Thymus (tissue), 11 donors: ENCODE data around the gene HACE1. TPM values are rescaled to one million over a fixed set of nuclear protein-coding genes. Genes with fewer than 3 reads are reported as not detected.
"Not testable (repeated sequence)": the region's sequence is repeated elsewhere in the genome, so short reads cannot be mapped to it uniquely, and the experiment has no call there.

ENCODE experiments used
- DNase-seq, 9 donors: peaks; one replicate each; pipeline ENCODE4 v3.0.0-alpha.2; 2013; ENCODE audit warnings: low spot score in 9 of 9, low read depth in 6 of 9, missing footprints in 1 of 9
- H3K27ac ChIP-seq, 2 donors: one replicate each; pipeline ENCODE4 v1.5.1; 2013; ENCODE audit warnings: control low read depth in 1 of 2, low read depth in 1 of 2, low read length in 1 of 2, mild to moderate bottlenecking in 1 of 2, moderate library complexity in 1 of 2
- H3K27me3 ChIP-seq, 2 donors: one replicate each; pipeline ENCODE4 v1.5.1; 2013; ENCODE audit warnings: low read length in 1 of 2; ENCODE audit not compliant: control insufficient read depth in 2 of 2, insufficient read depth in 1 of 2
- H3K36me3 ChIP-seq, 2 donors: one replicate each; pipeline ENCODE4 v1.5.1; 2013; ENCODE audit warnings: low read length in 1 of 2, mild to moderate bottlenecking in 1 of 2, moderate library complexity in 1 of 2; ENCODE audit not compliant: control insufficient read depth in 2 of 2, insufficient read depth in 2 of 2
- H3K4me1 ChIP-seq, 2 donors: one replicate each; pipeline ENCODE4 v1.5.1; 2013; ENCODE audit warnings: low read length in 2 of 2; ENCODE audit not compliant: control insufficient read depth in 2 of 2, insufficient read depth in 2 of 2
- H3K4me3 ChIP-seq, 2 donors: one replicate each; pipeline ENCODE4 v1.5.1; 2013; ENCODE audit warnings: low read length in 2 of 2, control low read depth in 1 of 2, mild to moderate bottlenecking in 1 of 2
- H3K9me3 ChIP-seq, 2 donors: one replicate each; pipeline ENCODE4 v1.5.1; 2013; ENCODE audit warnings: low read length in 1 of 2, mild to moderate bottlenecking in 1 of 2; ENCODE audit not compliant: control insufficient read depth in 2 of 2, insufficient read depth in 1 of 2
- WGBS: extraction: QIAGEN DNeasy Blood & Tissue Kit; methylation state at CpG from one replicate; pipeline ENCODE4 v1.1.7; 2013; 5-methylcytosine and 5-hydroxymethylcytosine counted together
- polyA plus RNA-seq: library from polyadenylated mRNA; stranded (reverse); fragments of 200-250 nt; gene quantifications from one replicate; pipeline ENCODE4 v1.2.3, GENCODE V29; 2013
- total RNA-seq: library from RNA; stranded (reverse); fragments of 120-200 nt; gene quantifications from one replicate; pipeline ENCODE4 v1.2.4, GENCODE V29; 2013
- donor health status: healthy.

The HACE1 gene
- total and polyA plus RNA-seq, 2 donors, result 9.9 to 17.3 TPM

GRCh38 chr6:104771258-104771832 is 88.4 kb downstream of the HACE1 start:
- Histone ChIP-seq H3K4me3 (no peak overlapping the region), H3K4me1 (no peaks in the 10 kb centered on the region), H3K36me3 (no peaks in the 10 kb centered on the region), H3K9me3 (no peaks in the 10 kb centered on the region), H3K27ac (no peak overlapping the region), H3K27me3 (no peaks in the 10 kb centered on the region)
- 70% methylated on average over 2 of the region's 2 CpGs for WGBS
- peak in 5 of 9 donors; percentile 8 to 51 (median 19) for DNase-seq

DNA sequence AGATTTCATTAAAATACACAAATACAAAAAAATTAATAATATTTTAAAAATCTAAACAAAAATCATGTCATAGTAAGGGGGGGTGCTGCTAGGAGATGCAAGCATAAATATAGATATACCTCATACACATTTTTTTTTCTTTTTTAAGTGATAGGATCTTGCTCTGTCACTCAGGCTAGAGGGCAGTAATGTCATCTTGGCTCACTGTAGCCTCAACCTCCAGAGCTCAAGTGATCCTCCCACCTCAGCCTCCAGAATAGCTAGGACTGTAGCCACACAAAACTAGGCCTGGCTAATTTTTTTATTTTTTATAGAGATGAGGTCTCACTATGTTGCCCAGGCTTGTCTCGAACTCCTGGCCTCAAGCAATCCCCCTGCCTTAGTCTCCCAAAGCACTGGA is 90.8 kb downstream of the HACE1 start:
- H3K27ac ChIP-seq, result no peak overlapping the region
- H3K9me3 ChIP-seq, result no peaks in the 10 kb centered on the region
- peaks cover 0 to 6% of the 10 kb centered on the region in 2 donors for H3K36me3 ChIP-seq
- H3K4me1 ChIP-seq, result no peaks in the 10 kb centered on the region
- H3K4me3 ChIP-seq, result no peak overlapping the region
- WGBS, result 96% methylated on average over 1 of the region's 1 CpG
- no peak for DNase-seq
- no peaks in the 10 kb centered on the region for H3K27me3 ChIP-seq

DNA sequence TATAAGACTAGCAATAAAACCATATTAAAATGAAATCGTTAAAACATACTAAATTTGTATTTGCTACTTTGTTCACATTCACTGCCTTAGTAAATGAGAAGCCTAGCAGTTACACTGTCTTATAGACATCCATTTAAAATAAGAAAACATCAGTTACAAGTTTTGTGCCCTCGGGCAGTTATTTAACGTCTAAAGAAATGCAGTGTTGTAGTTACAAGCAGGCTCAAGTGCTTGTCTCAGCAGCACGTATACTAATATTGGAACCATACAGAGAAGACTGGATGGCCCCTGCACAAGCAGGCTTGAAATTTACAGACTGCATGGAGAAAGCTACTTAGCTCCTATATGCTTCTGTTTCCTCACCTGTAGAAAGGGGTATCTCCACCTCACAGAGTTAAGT is 93.1 kb downstream of the HACE1 start:
- Histone ChIP-seq H3K27ac (no peak overlapping the region), H3K27me3 (no peaks in the 10 kb centered on the region), H3K36me3 (peaks cover 0 to 6% of the 10 kb centered on the region in 2 donors), H3K9me3 (no peaks in the 10 kb centered on the region), H3K4me1 (no peaks in the 10 kb centered on the region), H3K4me3 (no peak overlapping the region)
- no peak for DNase-seq
- 98% methylated on average over 4 of the region's 4 CpGs for WGBS

- Histone ChIP-seq H3K27ac (no peak overlapping the region), H3K9me3 (peaks cover 0 to 11% of the 10 kb centered on the region in 2 donors), H3K4me3 (no peak overlapping the region), H3K36me3 (peaks cover 6 to 11% of the 10 kb centered on the region in 2 donors), H3K27me3 (no peaks in the 10 kb centered on the region), H3K4me1 (no peaks in the 10 kb centered on the region)
- DNase-seq, result no peak
- 97% methylated on average over 1 of the region's 1 CpG for WGBS
These were observed 104.8 kb downstream of the HACE1 start for GRCh38 chr6:104754788-104755409.

- H3K4me3 ChIP-seq, result no peak overlapping the region
- 100% methylated on average over 2 of the region's 2 CpGs for WGBS
- no peaks in the 10 kb centered on the region for H3K27me3 ChIP-seq
- H3K9me3 ChIP-seq, result peaks cover 0 to 11% of the 10 kb centered on the region in 2 donors
- peaks cover 6 to 11% of the 10 kb centered on the region in 2 donors for H3K36me3 ChIP-seq
- no peak overlapping the region for H3K27ac ChIP-seq
- no peaks in the 10 kb centered on the region for H3K4me1 ChIP-seq
- DNase-seq, result no peak
These were observed 106.5 kb downstream of the HACE1 start for GRCh38 chr6:104753251-104753650.

- H3K4me3 ChIP-seq, result no peak overlapping the region
- no peaks in the 10 kb centered on the region for H3K9me3 ChIP-seq
- H3K27ac ChIP-seq, result no peak overlapping the region
- H3K27me3 ChIP-seq, result no peaks in the 10 kb centered on the region
- no peaks in the 10 kb centered on the region for H3K4me1 ChIP-seq
- peaks cover 3 to 6% of the 10 kb centered on the region in 2 donors for H3K36me3 ChIP-seq
- 100% methylated on average over 2 of the region's 2 CpGs for WGBS
- DNase-seq, result no peak
These were observed 109.3 kb downstream of the HACE1 start for GRCh38 chr6:104750449-104750848.

GRCh38 chr6:104739124-104739523 is 120.6 kb downstream of the HACE1 start:
- DNase-seq, H3K36me3 ChIP-seq, H3K9me3 ChIP-seq, H3K4me1 ChIP-seq, H3K4me3 ChIP-seq, H3K27me3 ChIP-seq, H3K27ac ChIP-seq: not testable (repeated sequence)
- over 99% methylated on average over 3 of the region's 3 CpGs for WGBS

GRCh38 chr6:104737567-104737966 is 122.2 kb downstream of the HACE1 start:
- H3K4me1 ChIP-seq, H3K4me3 ChIP-seq, H3K36me3 ChIP-seq, H3K27me3 ChIP-seq, H3K9me3 ChIP-seq, H3K27ac ChIP-seq, DNase-seq: not testable (repeated sequence)
- 90% methylated on average over 16 of the region's 16 CpGs for WGBS

DNA sequence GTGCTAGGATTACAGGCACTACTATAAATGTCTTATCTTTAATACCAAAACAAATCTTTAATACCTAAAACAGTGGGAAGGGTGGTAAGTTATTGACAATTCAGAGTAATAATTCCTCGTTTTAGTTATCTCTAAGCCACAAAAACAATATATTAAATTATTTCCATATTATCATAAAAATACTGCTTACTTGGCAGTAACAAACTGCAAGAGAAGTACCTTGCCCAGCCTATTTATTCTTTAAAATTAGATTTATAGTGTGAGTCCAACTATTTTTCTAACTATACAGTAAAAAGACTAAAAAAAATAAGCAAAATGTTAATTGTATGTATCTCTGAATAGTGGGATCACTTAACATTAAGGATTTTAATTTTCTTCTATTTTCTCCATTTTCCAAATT is 123.2 kb downstream of the HACE1 start:
- H3K27ac ChIP-seq, result no peak overlapping the region
- no peaks in the 10 kb centered on the region for H3K4me1 ChIP-seq
- no peaks in the 10 kb centered on the region for H3K27me3 ChIP-seq
- H3K4me3 ChIP-seq, result no peak overlapping the region
- 95% methylated on average over 1 of the region's 1 CpG for WGBS
- no peaks in the 10 kb centered on the region for H3K36me3 ChIP-seq
- no peaks in the 10 kb centered on the region for H3K9me3 ChIP-seq
- no peak for DNase-seq
